Endodermal cell (in vitro differentiated cells): ENCODE data around the gene GPBP1. TPM values are rescaled to one million over a fixed set of nuclear protein-coding genes. Genes with fewer than 3 reads are reported as not detected.
A peak's percentile ranks its signal among the peaks of the same experiment; 100 is the strongest.

Experiments used
- DNase-seq: peaks from one replicate; pipeline ENCODE4 v3.0.0-alpha.2; 2017
- H3K27ac ChIP-seq: 2 replicates; pipeline ENCODE4 v1.5.1; 2013; ENCODE audit warnings: mild to moderate bottlenecking, low read depth, low read length, moderate library complexity
- H3K27me3 ChIP-seq: 2 replicates; pipeline ENCODE4 v1.6.1; 2013; ENCODE audit warnings: mild to moderate bottlenecking, low read length, moderate library complexity; ENCODE audit not compliant: insufficient read depth, control insufficient read depth, poor library complexity, severe bottlenecking
- H3K36me3 ChIP-seq: 2 replicates; pipeline ENCODE4 v1.7.0; 2013; ENCODE audit warnings: mild to moderate bottlenecking, low read length, moderate library complexity; ENCODE audit not compliant: control insufficient read depth, insufficient read depth
- H3K4me1 ChIP-seq: one replicate; pipeline ENCODE4 v1.7.0; 2013; ENCODE audit warnings: low read length; ENCODE audit not compliant: control insufficient read depth, insufficient read depth
- H3K4me3 ChIP-seq: 2 replicates; pipeline ENCODE4 v1.5.1; 2013; ENCODE audit warnings: mild to moderate bottlenecking, low read length, moderate library complexity
- H3K9ac ChIP-seq: 2 replicates; pipeline ENCODE4 v1.6.1; 2013; ENCODE audit warnings: mild to moderate bottlenecking, low read length, moderate library complexity; ENCODE audit not compliant: poor library complexity, severe bottlenecking; ENCODE audit errors: extremely low read depth
- H3K9me3 ChIP-seq: 2 replicates; pipeline ENCODE4 v1.6.1; 2013; ENCODE audit warnings: mild to moderate bottlenecking, low read length, moderate library complexity; ENCODE audit not compliant: control insufficient read depth
- H3K27ac Mint-ChIP-seq: 2 replicates; pipeline ENCODE4 v1.8.0; 2020; ENCODE audit warnings: mixed read lengths
- H3K27me3 Mint-ChIP-seq: 2 replicates; pipeline ENCODE4 v1.8.0; 2021; ENCODE audit warnings: mild to moderate bottlenecking, mixed read lengths; ENCODE audit not compliant: insufficient read depth
- H3K36me3 Mint-ChIP-seq: 2 replicates; pipeline ENCODE4 v1.8.0; 2020; ENCODE audit warnings: low read depth, mixed read lengths
- H3K4me1 Mint-ChIP-seq: 2 replicates; pipeline ENCODE4 v1.8.0; 2020; ENCODE audit warnings: mixed read lengths
- H3K4me3 Mint-ChIP-seq: 2 replicates; pipeline ENCODE4 v1.8.0; 2020; ENCODE audit warnings: mild to moderate bottlenecking, moderate library complexity, mixed read lengths
- H3K9me3 Mint-ChIP-seq: 2 replicates; pipeline ENCODE4 v1.8.0; 2020; ENCODE audit warnings: mild to moderate bottlenecking, mixed read lengths
- CTCF ChIP-seq: fragments of 200-600 bp; sonication (generic); conservative IDR thresholded peaks from 2 replicates; pipeline ENCODE4 v1.5.0; 2021; ENCODE audit warnings: antibody characterized with exemption, mild to moderate bottlenecking
- WGBS, 2 experiments: methylation state at CpG; one replicate each; pipeline versions ENCODE4 v1.1.5 to v1.1.7; 2013; ENCODE audit warnings: missing lambda C conversion rate in 2 of 2, mixed read lengths in 1 of 2; ENCODE audit not compliant: insufficient coverage in 1 of 2, insufficient read length in 1 of 2; 5-methylcytosine and 5-hydroxymethylcytosine counted together
- total RNA-seq, 2 donors: library from RNA; stranded (reverse); fragmentation: NEBNext Ultra II Directional in 1 of 2; extraction: Animal tissue kit (Norgen Biotek cat#: 25700) in 1 of 2; gene quantifications; 2 replicates in 1 of 2; 3 replicates in 1 of 2; pipeline ENCODE4 v1.2.1, GENCODE V29; 2021

Gene GPBP1
- total RNA-seq, 2 donors from 2014 or later = 109 to 124 TPM

DNA sequence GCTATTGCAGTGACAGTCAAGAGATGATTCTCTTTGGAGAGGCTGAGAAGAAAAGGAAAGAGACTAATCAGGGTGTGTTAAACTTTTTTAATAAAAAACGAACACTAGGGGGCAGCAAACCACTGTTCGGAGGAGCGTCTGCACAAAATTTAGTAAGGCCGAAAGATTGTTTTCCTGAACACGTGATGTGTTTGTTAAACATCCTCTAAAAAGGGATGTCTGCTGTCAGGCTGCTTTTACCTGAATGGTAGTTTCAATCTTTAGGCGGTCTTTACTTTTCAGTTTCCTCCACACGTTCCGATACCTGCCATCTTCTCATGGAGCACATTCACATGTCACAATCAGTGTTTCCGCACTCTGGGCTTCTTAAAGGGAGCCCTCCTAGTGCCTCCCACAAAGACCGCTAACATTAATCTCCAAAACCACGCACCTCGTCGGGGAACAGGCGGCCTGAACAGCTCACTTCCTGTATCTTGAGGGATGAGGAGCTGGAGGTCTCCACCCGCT, 125.2 kb downstream of the GPBP1 start:
- H3K9me3 ChIP-seq = no peaks in the 10 kb centered on the region
- H3K4me3 ChIP-seq = no peak overlapping the region
- Mint-ChIP-seq H3K9me3 (no peaks in the 10 kb centered on the region), H3K27ac (no peak overlapping the region), H3K4me1 (peaks cover 19% of the 10 kb centered on the region), H3K4me3 (no peak overlapping the region), H3K27me3 (no peaks in the 10 kb centered on the region), H3K36me3 (no peaks in the 10 kb centered on the region)
- no peak overlapping the region for H3K9ac ChIP-seq
- H3K36me3 ChIP-seq = no peaks in the 10 kb centered on the region
- peak; percentile 69 for DNase-seq
- peak; percentile 81 for TF ChIP-seq CTCF
- no peaks in the 10 kb centered on the region for H3K27me3 ChIP-seq
- H3K4me1 ChIP-seq = peaks cover under 1% of the 10 kb centered on the region
- WGBS, 2 experiments = 47 to 66% methylated on average over 9 to 15 of the region's 15 CpGs
- H3K27ac ChIP-seq = no peak overlapping the region

DNA sequence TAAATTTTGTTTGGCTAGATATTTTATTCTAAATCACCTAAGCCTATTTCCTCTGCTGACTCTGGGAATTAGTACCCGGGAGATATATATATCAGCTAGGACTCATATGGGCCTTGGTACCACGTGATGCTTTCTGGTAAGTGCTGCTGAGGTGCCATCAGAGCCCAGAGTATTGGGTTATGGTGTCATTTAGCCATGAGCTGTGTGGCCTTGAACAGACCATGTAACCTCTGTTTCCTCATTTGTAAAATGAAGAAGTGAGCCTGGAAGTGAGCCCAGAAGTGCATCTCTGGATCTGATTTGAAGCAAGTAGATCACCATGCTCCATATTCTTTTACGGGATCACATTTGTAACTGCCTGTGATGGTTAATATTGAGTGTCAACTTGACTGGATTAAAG, 126.1 kb downstream of the GPBP1 start:
- Histone ChIP-seq H3K9ac (no peak overlapping the region), H3K27me3 (no peaks in the 10 kb centered on the region), H3K36me3 (no peaks in the 10 kb centered on the region), H3K4me1 (no peaks in the 10 kb centered on the region), H3K4me3 (no peak overlapping the region), H3K27ac (no peak overlapping the region), H3K9me3 (no peaks in the 10 kb centered on the region)
- DNase-seq = no peak
- Mint-ChIP-seq H3K36me3 (no peaks in the 10 kb centered on the region), H3K9me3 (no peaks in the 10 kb centered on the region), H3K4me1 (peaks cover 11% of the 10 kb centered on the region), H3K27ac (no peak overlapping the region), H3K27me3 (no peaks in the 10 kb centered on the region), H3K4me3 (no peak overlapping the region)
- no peak for TF ChIP-seq CTCF
- 97 to 100% methylated on average over 3 of the region's 3 CpGs for WGBS, 2 experiments

DNA sequence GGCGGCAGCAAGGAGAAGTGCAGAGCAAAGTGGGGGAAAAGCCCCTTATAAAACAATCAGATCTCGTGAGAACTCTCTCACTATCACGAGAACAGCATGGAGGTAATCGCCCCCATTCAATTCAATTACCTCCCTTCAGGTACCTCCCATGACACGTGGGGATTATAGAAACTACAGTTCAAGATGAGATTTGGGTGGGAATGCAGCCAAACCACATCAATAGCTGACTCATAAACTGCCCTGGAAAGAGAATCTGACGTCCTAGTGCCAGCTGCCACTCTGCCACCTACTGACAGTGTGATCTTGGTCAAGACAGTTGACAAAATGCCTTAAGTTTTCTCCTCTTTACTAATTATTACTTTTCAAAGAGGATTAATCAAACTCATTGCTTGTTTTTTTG, 128.3 kb downstream of the GPBP1 start:
- no peak overlapping the region for H3K27ac ChIP-seq
- Mint-ChIP-seq H3K36me3 (no peaks in the 10 kb centered on the region), H3K27ac (no peak overlapping the region), H3K9me3 (peaks cover 17% of the 10 kb centered on the region), H3K4me1 (peaks cover 11% of the 10 kb centered on the region), H3K27me3 (no peaks in the 10 kb centered on the region), H3K4me3 (no peak overlapping the region)
- peaks cover 14% of the 10 kb centered on the region for H3K9me3 ChIP-seq
- H3K9ac ChIP-seq = no peak overlapping the region
- WGBS, 2 experiments = 64 to 78% methylated on average over 4 to 6 of the region's 6 CpGs
- no peak overlapping the region for H3K4me3 ChIP-seq
- peak; percentile 49 for DNase-seq
- H3K27me3 ChIP-seq = no peaks in the 10 kb centered on the region
- peak; percentile 25 for TF ChIP-seq CTCF
- no peaks in the 10 kb centered on the region for H3K36me3 ChIP-seq
- no peaks in the 10 kb centered on the region for H3K4me1 ChIP-seq
